CD14-positive monocyte (primary cell): ENCODE data around the gene MFNG. TPM values are rescaled to one million over a fixed set of nuclear protein-coding genes. Genes with fewer than 3 reads are reported as not detected.
A peak's percentile ranks its signal among the peaks of the same experiment; 100 is the strongest.

Source experiments
- DNase-seq, 3 donors: peaks; one replicate each; pipeline ENCODE4 v3.0.0-alpha.2; 2011 to 2022
- H2AFZ ChIP-seq: 2 replicates; pipeline ENCODE4 v1.6.0; 2012; ENCODE audit warnings: mild to moderate bottlenecking, low read depth, low read length, inconsistent platforms; ENCODE audit not compliant: insufficient read depth, poor library complexity, severe bottlenecking
- H3K27ac ChIP-seq, 2 donors: 1 replicate in 1 of 2; 2 replicates in 1 of 2; pipeline ENCODE4 v1.5.1; 2012 to 2013; ENCODE audit warnings: low read length in 2 of 2, control low read depth in 1 of 2, inconsistent platforms in 1 of 2, low read depth in 1 of 2, mild to moderate bottlenecking in 1 of 2
- H3K27me3 ChIP-seq, 2 donors: one replicate each; pipeline versions ENCODE4 v1.6.0 to v1.6.1; 2011 to 2013; ENCODE audit warnings: low read length in 2 of 2; ENCODE audit not compliant: control insufficient read depth in 2 of 2, insufficient read depth in 2 of 2
- H3K36me3 ChIP-seq, 2 donors: replicated peaks in 1 of 2; 1 replicate in 1 of 2; 2 replicates in 1 of 2; pipeline versions ENCODE4 v1.5.1 to v1.6.1; 2012 to 2013; ENCODE audit warnings: low read length in 2 of 2, control low read depth in 1 of 2, inconsistent platforms in 1 of 2, mild to moderate bottlenecking in 1 of 2; ENCODE audit not compliant: insufficient read depth in 2 of 2, control insufficient read depth in 1 of 2
- H3K4me1 ChIP-seq, 2 donors: 1 replicate in 1 of 2; 2 replicates in 1 of 2; pipeline versions ENCODE4 v1.5.1 to v1.6.1; 2012 to 2013; ENCODE audit warnings: low read length in 2 of 2, control low read depth in 1 of 2, inconsistent platforms in 1 of 2, mild to moderate bottlenecking in 1 of 2, moderate library complexity in 1 of 2; ENCODE audit not compliant: insufficient read depth in 2 of 2, control insufficient read depth in 1 of 2
- H3K4me2 ChIP-seq: replicated peaks from 2 replicates; pipeline ENCODE3; 2012; ENCODE audit warnings: low read length, moderate library complexity, mild to moderate bottlenecking; ENCODE audit not compliant: poor library complexity, severe bottlenecking; ENCODE audit errors: extremely low read depth
- H3K4me3 ChIP-seq, 3 experiments: fragments of 200-600 bp in 1 of 3; sonication (generic) in 1 of 3; replicated peaks in 1 of 3; 1 replicate in 2 of 3; 2 replicates in 1 of 3; pipeline ENCODE4 v1.5.1; 2011 to 2013; ENCODE audit warnings: low read length in 3 of 3, mild to moderate bottlenecking in 3 of 3, control low read depth in 2 of 3, low read depth in 2 of 3, inconsistent platforms in 1 of 3, moderate library complexity in 1 of 3
- H3K79me2 ChIP-seq: 2 replicates; pipeline ENCODE4 v1.6.0; 2012; ENCODE audit warnings: mild to moderate bottlenecking, control low read depth, inconsistent platforms, low read length, moderate library complexity; ENCODE audit not compliant: insufficient read depth
- H3K9ac ChIP-seq: 2 replicates; pipeline ENCODE4 v1.6.0; 2017; ENCODE audit warnings: low read length, mild to moderate bottlenecking; ENCODE audit not compliant: insufficient read depth, poor library complexity, severe bottlenecking
- H3K9me3 ChIP-seq, 2 donors: replicated peaks in 1 of 2; 1 replicate in 1 of 2; 2 replicates in 1 of 2; pipeline versions ENCODE4 v1.5.1 to v1.6.1; 2012 to 2013; ENCODE audit warnings: low read length in 2 of 2, control low read depth in 1 of 2; ENCODE audit not compliant: control insufficient read depth in 1 of 2, insufficient read depth in 1 of 2
- H4K20me1 ChIP-seq: 2 replicates; pipeline ENCODE4 v1.6.0; 2012; ENCODE audit warnings: mild to moderate bottlenecking, low read length, control low read depth, moderate library complexity; ENCODE audit not compliant: insufficient read depth
- H3K27ac Mint-ChIP-seq, 7 donors: one replicate each; pipeline ENCODE4 v1.8.0; 2020; ENCODE audit warnings: mild to moderate bottlenecking in 7 of 7, mixed read lengths in 7 of 7, moderate library complexity in 6 of 7, inconsistent platforms in 2 of 7
- H3K27me3 Mint-ChIP-seq, 3 donors: one replicate each; pipeline ENCODE4 v1.8.0; 2021 to 2022; ENCODE audit warnings: low read depth in 3 of 3, mild to moderate bottlenecking in 3 of 3, mixed read lengths in 3 of 3, moderate library complexity in 3 of 3, inconsistent platforms in 1 of 3
- H3K36me3 Mint-ChIP-seq, 2 donors: one replicate each; pipeline ENCODE4 v1.8.0; 2020; ENCODE audit warnings: mixed read lengths in 2 of 2, inconsistent platforms in 1 of 2, mild to moderate bottlenecking in 1 of 2
- H3K4me1 Mint-ChIP-seq: one replicate; pipeline ENCODE4 v1.8.0; 2020; ENCODE audit warnings: mild to moderate bottlenecking, mixed read lengths
- H3K4me3 Mint-ChIP-seq, 2 donors: one replicate each; pipeline ENCODE4 v1.8.0; 2020; ENCODE audit warnings: mild to moderate bottlenecking in 2 of 2, mixed read lengths in 2 of 2, moderate library complexity in 1 of 2
- H3K9me3 Mint-ChIP-seq, 7 donors: one replicate each; pipeline ENCODE4 v1.8.0; 2020 to 2022; ENCODE audit warnings: mixed read lengths in 7 of 7, mild to moderate bottlenecking in 6 of 7, moderate library complexity in 6 of 7, inconsistent platforms in 2 of 7
- WGBS: methylation state at CpG from one replicate; pipeline ENCODE4 v1.1.5; 2013; ENCODE audit warnings: missing lambda C conversion rate; ENCODE audit not compliant: insufficient coverage; 5-methylcytosine and 5-hydroxymethylcytosine counted together
- intact Hi-C, 2 donors: fragments of 100-400 bp; cut with micrococcal nuclease; formaldehyde crosslinking; loops; one replicate each; pipeline versions ENCODE4 v1.15.0 to v1.15.1; 2023
- polyA plus RNA-seq, 3 donors: library from polyadenylated mRNA; depleted of rRNA in 1 of 3; unstranded in 2 of 3; stranded (reverse) in 1 of 3; fragments of 300-500 nt in 2 of 3; fragments of >200 nt in 1 of 3; fragmentation: Illumina TruSeq in 2 of 3; gene quantifications; 1 replicate in 2 of 3; 2 replicates in 1 of 3; pipeline ENCODE4 v1.2.3, GENCODE V29; 2012 to 2021
- TF ChIP-seq, protein P1 (sequence below): fragments of 200-600 bp; IDR thresholded peaks from one replicate; pipeline ENCODE4 v1.8.0; 2022; ENCODE audit warnings: antibody characterized with exemption, mild to moderate bottlenecking

Gene MFNG
- polyA plus RNA-seq, 3 donors, result 84.1 to 196 (median 181) TPM

DNA sequence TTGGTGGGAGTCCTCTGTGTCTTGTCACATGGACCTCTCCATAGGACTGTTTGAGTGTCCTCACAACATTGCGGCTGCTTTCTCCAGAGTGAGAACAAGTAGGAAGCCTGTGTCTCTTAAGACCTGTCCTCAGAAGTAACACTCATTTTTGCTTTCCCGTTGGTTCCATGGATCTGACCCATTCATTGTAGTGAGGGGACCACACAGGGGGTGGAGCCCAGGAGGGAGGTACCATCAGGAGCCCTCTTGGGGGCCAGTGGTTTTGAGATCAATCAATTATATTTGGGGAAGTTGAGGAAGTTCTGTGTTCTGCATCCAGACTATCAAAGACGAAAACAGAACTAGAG is 53.5 kb downstream of the MFNG start:
- Histone ChIP-seq H3K27me3 (peaks cover 12 to 17% of the 10 kb centered on the region in 2 donors), H3K36me3 (no peaks in the 10 kb centered on the region), H3K79me2 (no peaks in the 10 kb centered on the region), H3K4me3 (no peak overlapping the region), H3K4me2 (no peak overlapping the region), H2AFZ (no peak overlapping the region), H4K20me1 (no peaks in the 10 kb centered on the region), H3K9ac (no peak overlapping the region), H3K4me1 (peaks cover 0 to 10% of the 10 kb centered on the region in 2 donors), H3K27ac (no peak overlapping the region), H3K9me3 (peaks cover 6 to 9% of the 10 kb centered on the region in 2 donors)
- Mint-ChIP-seq H3K4me1 (peaks cover 13% of the 10 kb centered on the region), H3K36me3 (peaks cover 0 to 6% of the 10 kb centered on the region in 2 donors), H3K9me3 (peaks cover 4 to 26% (median 8%) of the 10 kb centered on the region in 7 donors), H3K27me3 (peaks cover 24 to 40% (median 26%) of the 10 kb centered on the region in 3 donors), H3K27ac (peak overlapping the region in 1 of 7 donors; percentile 69), H3K4me3 (no peak overlapping the region)
- no peak for DNase-seq
- TF ChIP-seq, protein P1, sequence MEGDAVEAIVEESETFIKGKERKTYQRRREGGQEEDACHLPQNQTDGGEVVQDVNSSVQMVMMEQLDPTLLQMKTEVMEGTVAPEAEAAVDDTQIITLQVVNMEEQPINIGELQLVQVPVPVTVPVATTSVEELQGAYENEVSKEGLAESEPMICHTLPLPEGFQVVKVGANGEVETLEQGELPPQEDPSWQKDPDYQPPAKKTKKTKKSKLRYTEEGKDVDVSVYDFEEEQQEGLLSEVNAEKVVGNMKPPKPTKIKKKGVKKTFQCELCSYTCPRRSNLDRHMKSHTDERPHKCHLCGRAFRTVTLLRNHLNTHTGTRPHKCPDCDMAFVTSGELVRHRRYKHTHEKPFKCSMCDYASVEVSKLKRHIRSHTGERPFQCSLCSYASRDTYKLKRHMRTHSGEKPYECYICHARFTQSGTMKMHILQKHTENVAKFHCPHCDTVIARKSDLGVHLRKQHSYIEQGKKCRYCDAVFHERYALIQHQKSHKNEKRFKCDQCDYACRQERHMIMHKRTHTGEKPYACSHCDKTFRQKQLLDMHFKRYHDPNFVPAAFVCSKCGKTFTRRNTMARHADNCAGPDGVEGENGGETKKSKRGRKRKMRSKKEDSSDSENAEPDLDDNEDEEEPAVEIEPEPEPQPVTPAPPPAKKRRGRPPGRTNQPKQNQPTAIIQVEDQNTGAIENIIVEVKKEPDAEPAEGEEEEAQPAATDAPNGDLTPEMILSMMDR, result no peak
- intact Hi-C loops, result no loop called here
- 89% methylated on average over 2 of the region's 3 CpGs for WGBS

DNA sequence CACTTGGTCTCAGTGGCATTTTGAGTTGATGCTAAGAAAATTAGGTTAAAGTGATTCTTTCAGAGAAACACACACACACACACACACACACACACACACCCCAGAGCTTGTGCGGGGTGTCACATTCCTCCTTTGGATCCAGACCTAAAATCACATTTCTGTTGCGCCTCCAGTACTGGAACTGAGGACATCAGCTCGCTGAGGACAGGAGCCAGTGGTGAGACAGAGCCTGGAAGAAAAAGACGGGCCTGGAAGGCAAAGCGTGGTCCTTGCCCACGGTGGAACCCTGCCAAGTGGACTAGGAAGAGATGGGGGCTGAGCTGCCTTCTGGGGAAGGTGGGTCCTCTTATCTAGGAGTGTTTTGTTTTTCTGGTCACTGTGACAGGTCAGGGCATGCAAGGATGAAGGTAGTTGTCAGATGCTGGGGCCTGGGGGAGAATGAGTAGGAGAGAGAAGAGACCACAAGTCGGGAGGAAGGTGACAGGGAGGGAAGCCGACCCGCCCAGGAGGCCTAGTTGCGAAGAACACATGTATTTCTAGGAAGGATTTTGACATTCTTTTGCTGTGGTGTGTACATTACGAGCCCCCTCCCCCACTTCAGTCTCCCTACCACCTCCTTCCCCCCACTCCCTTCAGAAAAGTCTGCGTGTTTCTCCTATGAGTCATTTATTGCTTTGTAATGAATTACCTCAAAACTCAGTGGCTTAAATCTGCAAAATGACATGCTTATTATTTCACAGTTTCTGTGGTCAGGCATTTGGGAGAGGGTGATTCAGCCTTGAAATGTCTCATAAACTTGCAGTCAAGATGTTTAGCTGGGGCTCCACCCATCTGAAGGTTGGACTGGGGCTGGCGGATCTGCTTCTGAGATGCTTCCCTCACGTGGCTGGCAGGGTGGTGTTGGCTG is 54.1 kb downstream of the MFNG start:
- 77% methylated on average over 7 of the region's 14 CpGs for WGBS

More for the DNA sequence above, 54.1 kb downstream of the MFNG start:
- Histone ChIP-seq H3K4me3 (no peak overlapping the region), H2AFZ (no peak overlapping the region), H3K27ac (no peak overlapping the region), H3K4me1 (peaks cover 2 to 16% of the 10 kb centered on the region in 2 donors), H3K4me2 (no peak overlapping the region), H4K20me1 (no peaks in the 10 kb centered on the region), H3K9ac (no peak overlapping the region), H3K36me3 (no peaks in the 10 kb centered on the region), H3K79me2 (no peaks in the 10 kb centered on the region), H3K9me3 (peaks cover 6 to 9% of the 10 kb centered on the region in 2 donors), H3K27me3 (peaks cover 14 to 19% of the 10 kb centered on the region in 2 donors)
- H3K4me1 Mint-ChIP-seq, result peaks cover 15% of the 10 kb centered on the region
- intact Hi-C loops, result no loop called here
- H3K36me3 Mint-ChIP-seq, result peaks cover 0 to 6% of the 10 kb centered on the region in 2 donors
- peak; percentile 49 to 78 (median 64) for DNase-seq
- peak overlapping the region in 4 of 7 donors; percentile 42 to 75 (median 70) for H3K27ac Mint-ChIP-seq
- peaks cover 26 to 45% (median 26%) of the 10 kb centered on the region in 3 donors for H3K27me3 Mint-ChIP-seq
- TF ChIP-seq, protein P1, result no peak
- no peak overlapping the region for H3K4me3 Mint-ChIP-seq
- peaks cover 4 to 26% (median 8%) of the 10 kb centered on the region in 7 donors for H3K9me3 Mint-ChIP-seq
